Endothelial cell of umbilical vein (primary cell): Measurements from ENCODE around the gene NSD2. TPM values are rescaled to one million over a fixed set of nuclear protein-coding genes. Genes with fewer than 3 reads are reported as not detected.

Experiments
- BruUV-seq: library from RNA; stranded (reverse); fragments of 400-500 nt; replicated peaks from 2 replicates; lab custom pipeline; 2021; lab: Mats Ljungman, UMichigan
- CTCF ChIA-PET: fragments of 300-600, 350-600 bp; sonication (Branson Sonifier 250); formaldehyde crosslinking; loops from one replicate; lab custom pipeline; 2021; ENCODE audit warnings: antibody characterized with exemption, inconsistent platforms; lab: Charles Lee
- POLR2A ChIA-PET: fragments of 300-600, 350-600 bp; sonication (Branson Sonifier 250); formaldehyde crosslinking; loops from one replicate; lab custom pipeline; 2021; ENCODE audit warnings: antibody characterized with exemption, inconsistent platforms; lab: Charles Lee
- DNase-seq: peaks from one replicate; pipeline ENCODE4 v3.0.0-alpha.2; 2011; ENCODE audit warnings: low read depth, low spot score
- FAIRE-seq: peaks from 2 replicates; lab custom pipeline; 2011; peaks lifted over from hg19 to GRCh38; lab: Jason Lieb, UNC
- H2AFZ ChIP-seq: 2 replicates; pipeline ENCODE4 v1.6.0; 2012; ENCODE audit warnings: low read depth, low read length, control low read depth, inconsistent platforms
- H3K27ac ChIP-seq: 2 replicates; pipeline ENCODE4 v1.5.1; 2011; ENCODE audit warnings: low read depth, mild to moderate bottlenecking, control low read depth, low read length, moderate library complexity; ENCODE audit not compliant: insufficient read depth
- H3K27me3 ChIP-seq, 2 experiments: 2 replicates each; pipeline versions ENCODE4 v1.6.0 to v1.6.1; 2011; ENCODE audit warnings: low read length in 2 of 2, mixed read lengths in 1 of 2; ENCODE audit not compliant: control insufficient read depth in 2 of 2, insufficient read depth in 2 of 2
- H3K36me3 ChIP-seq, 2 experiments: 2 replicates in 1 of 2; 3 replicates in 1 of 2; pipeline ENCODE4 v1.5.1; 2011; ENCODE audit warnings: low read length in 2 of 2, mild to moderate bottlenecking in 1 of 2, moderate library complexity in 1 of 2; ENCODE audit not compliant: control insufficient read depth in 2 of 2, insufficient read depth in 2 of 2; ENCODE audit errors: extremely low read depth in 1 of 2
- H3K4me1 ChIP-seq: 3 replicates; pipeline ENCODE4 v1.5.1; 2011; ENCODE audit warnings: mild to moderate bottlenecking, low read length; ENCODE audit not compliant: control insufficient read depth, insufficient read depth; ENCODE audit errors: extremely low read depth
- H3K4me2 ChIP-seq: 2 replicates; pipeline ENCODE4 v1.6.1; 2011; ENCODE audit warnings: low read length, control low read depth, mixed read lengths; ENCODE audit not compliant: insufficient read depth
- H3K4me3 ChIP-seq, 3 experiments: fragments of 200-600 bp in 1 of 3; sonication (generic), shearing (Covaris generic) in 1 of 3; replicated peaks in 1 of 3; 2 replicates each; pipeline ENCODE4 v1.5.1; 2011 to 2016; ENCODE audit warnings: control low read depth in 3 of 3, low read length in 3 of 3, mild to moderate bottlenecking in 2 of 3, inconsistent platforms in 1 of 3, low read depth in 1 of 3, moderate library complexity in 1 of 3; ENCODE audit not compliant: insufficient read depth in 1 of 3
- H3K79me2 ChIP-seq: 2 replicates; pipeline ENCODE4 v1.6.0; 2012; ENCODE audit warnings: low read length, inconsistent platforms; ENCODE audit not compliant: control insufficient read depth, insufficient read depth
- H3K9ac ChIP-seq: replicated peaks from 2 replicates; pipeline ENCODE3; 2011; ENCODE audit warnings: low read length, control low read depth; ENCODE audit not compliant: insufficient read depth; ENCODE audit errors: extremely low read depth
- H3K9me1 ChIP-seq: replicated peaks from 3 replicates; pipeline ENCODE4 v1.6.0; 2011; ENCODE audit warnings: mild to moderate bottlenecking, low read length; ENCODE audit not compliant: control insufficient read depth, insufficient read depth; ENCODE audit errors: extremely low read depth
- H3K9me3 ChIP-seq: replicated peaks from 2 replicates; pipeline ENCODE4 v1.5.1; 2012; ENCODE audit warnings: low read length, inconsistent platforms; ENCODE audit not compliant: control insufficient read depth, insufficient read depth
- H4K20me1 ChIP-seq: replicated peaks from 2 replicates; pipeline ENCODE3; 2011; ENCODE audit warnings: mild to moderate bottlenecking, low read length; ENCODE audit not compliant: control insufficient read depth, insufficient read depth; ENCODE audit errors: extremely low read depth
- CTCF ChIP-seq, 2 donors: IDR thresholded peaks; 1 replicate in 1 of 2; 2 replicates in 1 of 2; pipeline ENCODE4 v1.5.1; 2011; ENCODE audit warnings: low read length in 2 of 2, mild to moderate bottlenecking in 2 of 2, moderate library complexity in 2 of 2, control low read depth in 1 of 2, inconsistent platforms in 1 of 2, low read depth in 1 of 2; ENCODE audit not compliant: insufficient read depth in 1 of 2; ENCODE audit errors: extremely low read depth in 1 of 2
- EZH2 ChIP-seq: IDR thresholded peaks from 2 replicates; pipeline ENCODE4 v1.6.1; 2012; ENCODE audit warnings: borderline replicate concordance, low read depth, mild to moderate bottlenecking, moderate library complexity, low read length, inconsistent platforms; ENCODE audit not compliant: severe bottlenecking
- FOS ChIP-seq: IDR thresholded peaks from 2 replicates; pipeline ENCODE4 v1.6.1; 2011; ENCODE audit warnings: mild to moderate bottlenecking, low read length, moderate library complexity, borderline replicate concordance; ENCODE audit not compliant: insufficient read depth
- POLR2A ChIP-seq: IDR thresholded peaks from 2 replicates; pipeline ENCODE4 v1.6.1; 2012; ENCODE audit warnings: low read depth, mild to moderate bottlenecking, control low read depth, low read length
- POLR2AphosphoS5 ChIP-seq: IDR thresholded peaks from 2 replicates; pipeline ENCODE4 v1.6.1; 2012; ENCODE audit warnings: low read depth, mild to moderate bottlenecking, control low read depth, low read length, moderate library complexity; ENCODE audit not compliant: insufficient read depth
- dilution Hi-C: fragments of 300-500 bp; cut with MboI; formaldehyde crosslinking; loops from one replicate; pipeline ENCODE4 v1.15.0; 2019; ENCODE audit warnings: low sequenced_read_pairs; ENCODE audit not compliant: extremely low pct_ligation_motif_present
- intact Hi-C: fragments of 100-400 bp; cut with micrococcal nuclease; formaldehyde crosslinking; loops from one replicate; pipeline ENCODE4 v1.10.0; 2022
- polyA plus RNA-seq, 4 experiments: library from polyadenylated mRNA; depleted of rRNA in 3 of 4; stranded (reverse) in 3 of 4; unstranded in 1 of 4; fragments of >200 nt; gene quantifications; 2 replicates each; pipeline versions ENCODE4 v1.2.1 to v1.2.3, GENCODE V29; 2011 to 2012; ENCODE audit warnings: missing spikeins in 1 of 4
- total RNA-seq: library from RNA; stranded (reverse); gene quantifications from 2 replicates; pipeline ENCODE4 v1.2.3, GENCODE V29; 2021
- TF ChIP-seq, protein P1 (sequence below): IDR thresholded peaks from 2 replicates; pipeline ENCODE4 v1.6.1; 2011; ENCODE audit not compliant: insufficient read depth, insufficient read length

The NSD2 gene
- total and polyA plus RNA-seq, 2 donors (not counting 3 experiments of a cell fraction or from before 2014, with no cell fraction given) = 31.3 to 171 TPM

DNA sequence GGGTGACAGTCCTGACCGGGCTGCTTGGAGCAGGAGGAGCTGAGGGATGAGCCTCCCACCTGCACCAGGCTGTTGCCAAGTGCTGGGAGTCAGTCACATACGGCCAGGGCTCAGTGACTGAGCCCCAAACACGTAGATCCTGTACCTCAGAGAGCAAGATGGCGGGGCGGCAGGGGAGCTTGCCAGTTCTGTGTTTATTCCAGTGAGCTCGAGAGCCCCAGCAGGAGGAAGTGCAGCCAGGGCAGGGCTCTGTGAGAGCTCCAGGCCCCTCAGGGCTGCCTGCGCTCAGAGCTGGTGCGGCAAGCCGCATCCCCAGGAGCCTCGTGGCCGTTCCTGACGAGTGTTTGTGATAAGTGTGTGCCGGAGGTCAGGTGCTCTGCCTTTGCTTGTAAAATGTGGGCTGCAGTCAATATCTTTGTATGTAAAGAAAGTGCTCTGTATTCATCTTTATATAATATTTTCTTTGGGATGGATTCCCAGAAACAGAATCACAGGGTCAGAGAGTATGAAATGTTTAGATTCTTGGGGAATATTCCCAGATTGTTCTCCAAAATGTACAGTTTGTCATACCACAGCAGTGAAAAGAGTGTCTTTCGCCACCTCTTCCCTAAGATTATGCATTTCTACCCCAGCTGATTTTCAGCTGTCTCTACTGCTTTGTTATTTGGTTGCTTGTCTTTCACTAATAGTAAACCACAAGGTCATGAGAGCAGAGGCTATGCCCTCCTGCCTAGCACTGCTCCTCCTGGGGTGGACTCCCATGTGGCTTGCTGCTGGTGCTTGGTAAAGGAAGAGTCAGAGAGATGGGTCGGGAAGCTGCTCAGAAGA, 87.3 kb downstream of the NSD2 start:
- no peaks in the 10 kb centered on the region for H3K79me2 ChIP-seq
- H3K9ac ChIP-seq = no peak overlapping the region
- no peak overlapping the region for H3K4me2 ChIP-seq
- no peak for DNase-seq
- H3K27ac ChIP-seq = no peak overlapping the region
- no peak overlapping the region for H3K4me3 ChIP-seq
- H3K9me1 ChIP-seq = no peaks in the 10 kb centered on the region
- no peaks in the 10 kb centered on the region for H3K4me1 ChIP-seq
- no peak for FAIRE-seq
- H3K36me3 ChIP-seq = peaks cover 21 to 49% of the 10 kb centered on the region in 2 experiments
- no peaks in the 10 kb centered on the region for H4K20me1 ChIP-seq
- intact Hi-C loops (no loop called here), dilution Hi-C loops (no loop called here)
- POLR2A ChIA-PET = interaction anchor here (0.5 to 0.6 kb wide), 2 partner anchors 37 to 220 kb away, joined by 3 to 4 read pairs; no protein-coding TSS in a partner anchor
- no peaks in the 10 kb centered on the region for H3K9me3 ChIP-seq
- no peaks in the 10 kb centered on the region for H3K27me3 ChIP-seq
- H2AFZ ChIP-seq = no peak overlapping the region
- CTCF ChIA-PET = interaction anchor here (1.0 to 1.4 kb wide), 4 partner anchors 8 to 455 kb away, joined by 3 read pairs; no protein-coding TSS in a partner anchor
- TF ChIP-seq EZH2 = no peak
- TF ChIP-seq, protein P1, sequence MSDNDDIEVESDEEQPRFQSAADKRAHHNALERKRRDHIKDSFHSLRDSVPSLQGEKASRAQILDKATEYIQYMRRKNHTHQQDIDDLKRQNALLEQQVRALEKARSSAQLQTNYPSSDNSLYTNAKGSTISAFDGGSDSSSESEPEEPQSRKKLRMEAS = no peak
- TF ChIP-seq CTCF (IDR thresholded peaks at IDR 0.05; ENCODE audit: extremely low read depth in 1 of 2, insufficient read depth in 1 of 2, low read depth in 1 of 2, low read length in 2 of 2) = no peak
- no peak for TF ChIP-seq FOS
- no peak for TF ChIP-seq POLR2AphosphoS5
- TF ChIP-seq POLR2A = no peak
- BruUV-seq = no TSS peak
